Adipocyte (in vitro differentiated cells): ENCODE measurements around the gene IL27RA.
"Not testable (repeated sequence)": the region's sequence is repeated elsewhere in the genome, so short reads cannot be mapped to it uniquely, and the experiment has no call there.

ENCODE experiments used
- DNase-seq: peaks from one replicate; pipeline ENCODE4 v3.0.0-alpha.2; 2015; ENCODE audit warnings: low read depth
- H3K27me3 ChIP-seq: replicated peaks from 2 replicates; pipeline ENCODE4 v1.7.0; 2013; ENCODE audit warnings: mild to moderate bottlenecking, low read length, moderate library complexity; ENCODE audit not compliant: control insufficient read depth, insufficient read depth
- H3K36me3 ChIP-seq: 2 replicates; pipeline ENCODE4 v1.7.0; 2013; ENCODE audit warnings: low read length, mild to moderate bottlenecking, moderate library complexity; ENCODE audit not compliant: control insufficient read depth, insufficient read depth, severe bottlenecking
- H3K4me1 ChIP-seq: 2 replicates; pipeline ENCODE4 v1.7.0; 2013; ENCODE audit warnings: mild to moderate bottlenecking, low read length, moderate library complexity; ENCODE audit not compliant: control insufficient read depth, insufficient read depth
- H3K4me3 ChIP-seq: 2 replicates; pipeline ENCODE4 v1.7.0; 2013; ENCODE audit warnings: mild to moderate bottlenecking, low read length, moderate library complexity
- H3K9ac ChIP-seq: 2 replicates; pipeline ENCODE4 v1.7.0; 2013; ENCODE audit warnings: mild to moderate bottlenecking, low read length, moderate library complexity
- H3K9me3 ChIP-seq: 2 replicates; pipeline ENCODE4 v1.7.0; 2013; ENCODE audit warnings: mild to moderate bottlenecking, low read length, moderate library complexity; ENCODE audit not compliant: control insufficient read depth

Gene IL27RA

GRCh38 chr19:14039181-14039580 is 7.6 kb downstream of the IL27RA start:
- Histone ChIP-seq H3K4me1 (no peaks in the 10 kb centered on the region), H3K9me3 (no peaks in the 10 kb centered on the region), H3K27me3 (no peaks in the 10 kb centered on the region), H3K36me3 (no peaks in the 10 kb centered on the region), H3K4me3 (no peak overlapping the region), H3K9ac (no peak overlapping the region)
- DNase-seq, result no peak

GRCh38 chr19:14042659-14043608 is 11.4 kb downstream of the IL27RA start:
- not testable (repeated sequence) for H3K9ac ChIP-seq, H3K4me3 ChIP-seq, H3K27me3 ChIP-seq, H3K9me3 ChIP-seq, H3K4me1 ChIP-seq, H3K36me3 ChIP-seq
- DNase-seq, result peak; percentile 88

DNA sequence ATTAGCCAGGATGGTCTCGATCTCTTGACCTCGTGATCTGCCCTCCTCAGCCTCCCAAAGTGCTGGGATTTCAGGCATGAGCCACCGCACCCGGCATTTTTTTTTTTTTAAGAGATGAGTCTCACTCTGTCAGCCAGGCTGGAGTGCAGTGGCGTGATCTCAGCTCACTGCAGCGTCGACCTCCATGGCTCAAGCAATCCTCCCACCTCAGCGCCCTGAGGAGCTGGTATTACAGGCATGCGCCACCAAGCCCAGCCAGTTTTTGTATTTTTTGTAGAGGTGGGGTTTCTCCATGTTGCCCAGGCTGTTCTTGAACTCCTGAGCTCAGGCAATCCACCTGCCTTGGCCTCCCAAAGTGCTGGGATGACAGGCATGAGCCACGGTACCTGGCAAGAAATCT is 16.3 kb downstream of the IL27RA start:
- H3K9me3 ChIP-seq, H3K27me3 ChIP-seq, H3K9ac ChIP-seq, H3K4me1 ChIP-seq, H3K4me3 ChIP-seq, DNase-seq, H3K36me3 ChIP-seq: not testable (repeated sequence)

DNA sequence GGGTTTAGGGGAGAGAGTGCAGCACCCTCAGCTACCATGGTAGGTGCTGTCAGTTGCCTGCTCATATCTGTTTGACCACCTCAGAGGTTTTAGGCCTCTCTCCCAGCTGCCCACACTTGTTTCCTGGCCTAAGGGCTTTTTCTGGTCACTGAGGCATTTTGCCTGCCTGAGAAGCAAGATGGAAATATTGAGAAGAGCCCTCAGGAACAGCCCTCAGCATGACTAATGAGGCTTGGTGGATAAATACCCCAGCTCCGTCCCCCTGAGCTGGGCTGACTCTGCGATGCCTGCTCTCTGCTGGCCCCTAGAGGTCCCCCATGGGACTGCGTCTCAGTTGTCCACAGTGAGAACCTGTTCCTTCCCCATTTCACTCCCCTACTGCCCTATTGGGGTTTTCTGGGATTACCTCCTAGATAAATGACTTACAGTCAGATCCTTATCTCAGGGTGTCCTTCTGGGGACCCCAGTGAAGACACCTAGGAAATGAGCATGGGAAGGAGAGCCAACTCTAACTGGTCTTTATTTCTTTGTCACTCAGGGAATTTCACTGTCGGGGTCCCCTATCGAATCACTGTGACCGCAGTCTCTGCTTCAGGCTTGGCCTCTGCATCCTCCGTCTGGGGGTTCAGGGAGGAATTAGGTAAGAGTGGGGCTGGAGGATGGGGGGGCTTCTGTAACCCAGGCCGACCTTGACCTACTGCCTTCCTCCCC is 17.0 kb downstream of the IL27RA start:
- H3K36me3 ChIP-seq, result no peaks in the 10 kb centered on the region
- no peaks in the 10 kb centered on the region for H3K27me3 ChIP-seq
- DNase-seq, result peak; percentile 49
- H3K4me3 ChIP-seq, result no peak overlapping the region
- no peak overlapping the region for H3K9ac ChIP-seq
- peaks cover 6% of the 10 kb centered on the region for H3K9me3 ChIP-seq
- no peaks in the 10 kb centered on the region for H3K4me1 ChIP-seq

DNA sequence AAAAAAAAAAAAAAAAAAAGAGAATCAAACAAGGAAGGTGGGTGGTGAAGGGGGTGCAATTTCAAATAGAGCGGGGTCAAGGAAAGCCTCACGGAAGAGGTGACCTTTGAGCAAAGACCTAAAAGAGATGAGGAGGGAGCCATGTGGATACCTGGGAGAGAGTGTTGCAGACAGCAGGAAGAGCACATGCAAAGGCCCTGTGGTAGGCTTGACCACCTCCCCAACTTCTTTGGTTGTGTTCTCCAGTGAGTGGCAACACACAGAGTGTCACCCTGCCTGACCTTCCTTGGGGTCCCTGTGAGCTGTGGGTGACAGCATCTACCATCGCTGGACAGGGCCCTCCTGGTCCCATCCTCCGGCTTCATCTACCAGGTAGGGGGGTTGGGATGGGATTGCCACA is 18.9 kb downstream of the IL27RA start:
- H3K27me3 ChIP-seq, result peaks cover 5% of the 10 kb centered on the region
- DNase-seq, result no peak
- peaks cover 6% of the 10 kb centered on the region for H3K9me3 ChIP-seq
- H3K4me1 ChIP-seq, result no peaks in the 10 kb centered on the region
- H3K36me3 ChIP-seq, result no peaks in the 10 kb centered on the region
- H3K9ac ChIP-seq, result no peak overlapping the region
- H3K4me3 ChIP-seq, result no peak overlapping the region

- DNase-seq, H3K4me1 ChIP-seq, H3K4me3 ChIP-seq: not testable (repeated sequence)
These were observed 19.4 kb downstream of the IL27RA start for GRCh38 chr19:14050961-14051360.

DNA sequence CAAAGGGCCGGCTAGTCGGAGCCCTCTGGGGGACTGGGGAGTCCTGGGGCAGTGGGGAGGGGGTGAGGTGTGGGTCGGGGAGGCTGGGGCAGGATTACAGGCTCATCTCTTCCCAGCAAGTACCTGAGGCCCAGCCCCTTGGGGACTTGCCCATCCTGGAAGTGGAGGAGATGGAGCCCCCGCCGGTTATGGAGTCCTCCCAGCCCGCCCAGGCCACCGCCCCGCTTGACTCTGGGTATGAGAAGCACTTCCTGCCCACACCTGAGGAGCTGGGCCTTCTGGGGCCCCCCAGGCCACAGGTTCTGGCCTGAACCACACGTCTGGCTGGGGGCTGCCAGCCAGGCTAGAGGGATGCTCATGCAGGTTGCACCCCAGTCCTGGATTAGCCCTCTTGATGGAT is 20.4 kb downstream of the IL27RA start:
- H3K4me1 ChIP-seq, result no peaks in the 10 kb centered on the region
- H3K9ac ChIP-seq, result no peak overlapping the region
- H3K27me3 ChIP-seq, result peaks cover 5% of the 10 kb centered on the region
- peaks cover 6% of the 10 kb centered on the region for H3K9me3 ChIP-seq
- no peak overlapping the region for H3K4me3 ChIP-seq
- H3K36me3 ChIP-seq, result no peaks in the 10 kb centered on the region
- DNase-seq, result no peak

More at GRCh38 chr19:14050961-14051360, 19.4 kb downstream of the IL27RA start:
- not testable (repeated sequence) for H3K9ac ChIP-seq, H3K9me3 ChIP-seq, H3K27me3 ChIP-seq, H3K36me3 ChIP-seq

DNA sequence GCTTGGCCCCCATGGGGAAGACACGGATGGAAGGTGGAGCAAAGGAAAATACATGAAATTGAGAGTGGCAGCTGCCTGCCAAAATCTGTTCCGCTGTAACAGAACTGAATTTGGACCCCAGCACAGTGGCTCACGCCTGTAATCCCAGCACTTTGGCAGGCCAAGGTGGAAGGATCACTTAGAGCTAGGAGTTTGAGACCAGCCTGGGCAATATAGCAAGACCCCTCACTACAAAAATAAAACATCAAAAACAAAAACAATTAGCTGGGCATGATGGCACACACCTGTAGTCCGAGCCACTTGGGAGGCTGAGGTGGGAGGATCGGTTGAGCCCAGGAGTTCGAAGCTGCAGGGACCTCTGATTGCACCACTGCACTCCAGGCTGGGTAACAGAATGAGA is 20.9 kb downstream of the IL27RA start:
- Histone ChIP-seq H3K4me3 (no peak overlapping the region), H3K27me3 (peaks cover 5% of the 10 kb centered on the region), H3K9me3 (peaks cover 6% of the 10 kb centered on the region), H3K36me3 (no peaks in the 10 kb centered on the region), H3K9ac (no peak overlapping the region), H3K4me1 (no peaks in the 10 kb centered on the region)
- DNase-seq, result no peak

- Histone ChIP-seq H3K4me3 (no peak overlapping the region), H3K9ac (no peak overlapping the region), H3K9me3 (peaks cover 6% of the 10 kb centered on the region), H3K36me3 (no peaks in the 10 kb centered on the region), H3K27me3 (peaks cover 7% of the 10 kb centered on the region), H3K4me1 (no peaks in the 10 kb centered on the region)
- no peak for DNase-seq
These were observed 21.5 kb downstream of the IL27RA start for GRCh38 chr19:14053032-14053431.

- no peak overlapping the region for H3K4me3 ChIP-seq
- H3K9ac ChIP-seq, result no peak overlapping the region
- H3K36me3 ChIP-seq, result no peaks in the 10 kb centered on the region
- H3K27me3 ChIP-seq, result peaks cover 11% of the 10 kb centered on the region
- no peak for DNase-seq
- H3K9me3 ChIP-seq, result peaks cover 6% of the 10 kb centered on the region
- no peaks in the 10 kb centered on the region for H3K4me1 ChIP-seq
These were observed 21.9 kb downstream of the IL27RA start for GRCh38 chr19:14053500-14053899.

GRCh38 chr19:14054099-14054498 is 22.5 kb downstream of the IL27RA start:
- Histone ChIP-seq H3K9ac (no peak overlapping the region), H3K4me3 (no peak overlapping the region), H3K27me3 (peaks cover 17% of the 10 kb centered on the region), H3K36me3 (no peaks in the 10 kb centered on the region), H3K9me3 (peaks cover 6% of the 10 kb centered on the region), H3K4me1 (no peaks in the 10 kb centered on the region)
- no peak for DNase-seq
